K562 (cell line): ENCODE results near the gene JPH3.

Experiments used
- CTCF ChIP-seq, 3 experiments: IDR thresholded peaks in 2 of 3; conservative IDR thresholded peaks in 1 of 3; 2 replicates each; pipeline ENCODE4 v1.5.1; 2011 to 2012; ENCODE audit warnings: low read length in 3 of 3, mild to moderate bottlenecking in 3 of 3, control low read depth in 2 of 3, improper control_type of control experiment in 1 of 3, inconsistent platforms in 1 of 3, low read depth in 1 of 3, mixed read lengths in 1 of 3, moderate library complexity in 1 of 3; ENCODE audit not compliant: insufficient read depth in 2 of 3
- IFI16 ChIP-seq: fragments of 250-450 bp; sonication (Bioruptor Pico); IDR thresholded peaks from 2 replicates; pipeline ENCODE4 v2.1.2; 2022; ENCODE audit warnings: mild to moderate bottlenecking, inconsistent platforms
- SMC3 ChIP-seq: conservative IDR thresholded peaks from 2 replicates; pipeline ENCODE4 v1.6.1; 2011; ENCODE audit warnings: low read depth, low read length, improper control_type of control experiment; ENCODE audit not compliant: insufficient read depth
- SRF ChIP-seq, 2 experiments: fragments of 250-450, 450-650 bp in 1 of 2; sonication (Bioruptor Pico) in 1 of 2; sonication (generic) in 1 of 2; formaldehyde crosslinking; IDR thresholded peaks; 2 replicates each; pipeline versions ENCODE4 v1.5.0 to v1.5.1; 2020 to 2022; ENCODE audit warnings: mild to moderate bottlenecking in 1 of 2, missing genetic modification reagents in 1 of 2
- ZBTB1 ChIP-seq: sonication (generic); formaldehyde crosslinking; IDR thresholded peaks from 2 replicates; pipeline ENCODE4 v1.8.1; 2023; ENCODE audit warnings: missing genetic modification reagents, low read depth, mild to moderate bottlenecking, borderline replicate concordance

- TF ChIP-seq SMC3 (no peak), SRF (CRISPR knock-in tag; IDR thresholded peaks at IDR 0.05) (no peak), IFI16 (CRISPR knock-in tag) (no peak), ZBTB1 (no peak), CTCF (IDR thresholded peaks at IDR 0.05 in 2 of 3, conservative IDR thresholded peaks at IDR 0.05 in 1 of 3; ENCODE audit: insufficient read depth in 2 of 3, low read depth in 1 of 3, low read length in 3 of 3) (no peak)
These were observed 38.4 kb upstream of the JPH3 start for GRCh38 chr16:87563714-87564523.
